ENCODE data around the gene TDO2.

Gene TDO2

DNA sequence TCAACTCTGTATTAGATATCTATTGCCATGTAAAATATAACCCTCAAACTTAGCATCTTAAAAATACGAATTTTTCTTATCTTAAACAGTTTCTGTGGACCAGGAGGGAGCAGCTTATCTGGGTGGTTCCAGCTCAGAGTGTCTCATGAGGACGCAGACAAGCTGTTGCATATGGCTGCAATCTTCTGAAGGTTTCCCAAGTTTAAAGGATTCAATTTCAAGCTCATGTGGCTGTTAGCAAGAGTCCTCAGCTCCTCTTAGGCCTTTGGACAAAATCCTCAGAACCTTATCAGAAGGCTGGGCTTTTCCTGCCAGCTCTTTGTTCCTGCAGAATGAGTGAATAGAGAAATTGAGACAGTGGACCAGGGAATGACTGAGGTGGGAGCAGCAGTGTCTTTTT lies 53.0 kb downstream of the TDO2 start:
- TF ChIP-seq, protein P1, sequence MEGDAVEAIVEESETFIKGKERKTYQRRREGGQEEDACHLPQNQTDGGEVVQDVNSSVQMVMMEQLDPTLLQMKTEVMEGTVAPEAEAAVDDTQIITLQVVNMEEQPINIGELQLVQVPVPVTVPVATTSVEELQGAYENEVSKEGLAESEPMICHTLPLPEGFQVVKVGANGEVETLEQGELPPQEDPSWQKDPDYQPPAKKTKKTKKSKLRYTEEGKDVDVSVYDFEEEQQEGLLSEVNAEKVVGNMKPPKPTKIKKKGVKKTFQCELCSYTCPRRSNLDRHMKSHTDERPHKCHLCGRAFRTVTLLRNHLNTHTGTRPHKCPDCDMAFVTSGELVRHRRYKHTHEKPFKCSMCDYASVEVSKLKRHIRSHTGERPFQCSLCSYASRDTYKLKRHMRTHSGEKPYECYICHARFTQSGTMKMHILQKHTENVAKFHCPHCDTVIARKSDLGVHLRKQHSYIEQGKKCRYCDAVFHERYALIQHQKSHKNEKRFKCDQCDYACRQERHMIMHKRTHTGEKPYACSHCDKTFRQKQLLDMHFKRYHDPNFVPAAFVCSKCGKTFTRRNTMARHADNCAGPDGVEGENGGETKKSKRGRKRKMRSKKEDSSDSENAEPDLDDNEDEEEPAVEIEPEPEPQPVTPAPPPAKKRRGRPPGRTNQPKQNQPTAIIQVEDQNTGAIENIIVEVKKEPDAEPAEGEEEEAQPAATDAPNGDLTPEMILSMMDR (IDR thresholded peaks at IDR 0.05) = no peak

DNA sequence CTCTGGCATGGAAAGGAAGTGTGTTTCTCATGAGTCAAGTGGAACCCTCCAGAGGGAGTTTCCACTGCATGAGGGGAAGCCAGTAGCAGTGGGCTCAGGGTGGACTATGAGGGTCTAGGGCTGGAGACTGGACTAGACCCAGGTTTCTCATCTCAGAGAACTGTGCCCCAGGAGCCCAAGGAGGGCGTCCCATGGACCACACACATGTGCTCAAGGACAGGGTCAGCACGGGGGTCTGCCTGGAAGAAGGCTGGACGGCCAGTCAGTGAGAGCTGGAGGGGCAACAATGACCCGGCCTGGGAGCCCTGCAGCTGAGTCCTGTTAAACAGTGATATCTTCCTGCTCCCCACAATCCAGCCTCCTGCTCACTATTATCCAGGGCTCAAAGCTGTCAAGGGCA lies 55.9 kb downstream of the TDO2 start:
- TF ChIP-seq, protein P1 (IDR thresholded peaks at IDR 0.05) = no peak

DNA sequence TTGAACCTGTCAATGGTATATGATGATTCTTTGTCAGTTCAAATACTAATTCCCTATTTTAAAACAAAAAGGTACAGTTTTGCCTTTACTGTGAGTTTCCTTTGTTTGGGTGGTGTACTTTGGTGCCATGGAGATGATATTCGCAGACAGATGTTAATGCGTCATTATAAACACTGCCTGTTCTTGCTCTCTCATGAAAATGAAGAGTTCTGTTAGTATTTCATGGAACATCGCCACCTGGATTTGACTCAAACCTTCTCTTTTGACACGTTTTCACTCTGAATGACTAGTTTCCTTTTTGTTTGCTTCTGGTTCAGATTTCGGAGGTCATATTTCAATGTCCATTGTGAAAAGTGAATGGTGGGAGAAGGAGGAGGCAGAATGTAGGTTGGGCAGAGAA lies 57.0 kb downstream of the TDO2 start:
- TF ChIP-seq, protein P1 (IDR thresholded peaks at IDR 0.05) = no peak

DNA sequence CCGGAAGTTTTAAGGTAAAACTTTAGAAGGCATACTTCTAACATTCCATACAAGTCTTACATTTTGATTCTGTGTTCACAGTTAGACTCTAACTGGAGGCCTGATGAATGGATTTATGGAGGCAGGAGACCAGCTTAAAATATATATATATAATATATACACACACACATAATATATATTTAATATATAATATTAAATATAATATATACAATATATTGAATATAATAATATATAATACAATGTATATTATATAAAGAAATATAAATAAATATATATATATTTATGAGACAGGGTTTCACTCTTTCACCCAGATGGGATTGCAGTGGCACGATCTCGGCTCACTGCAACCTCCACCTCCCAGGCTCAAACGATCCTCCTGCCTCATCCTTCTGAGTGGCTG lies 58.1 kb downstream of the TDO2 start:
- TF ChIP-seq, protein P1 (IDR thresholded peaks at IDR 0.05) = no peak

DNA sequence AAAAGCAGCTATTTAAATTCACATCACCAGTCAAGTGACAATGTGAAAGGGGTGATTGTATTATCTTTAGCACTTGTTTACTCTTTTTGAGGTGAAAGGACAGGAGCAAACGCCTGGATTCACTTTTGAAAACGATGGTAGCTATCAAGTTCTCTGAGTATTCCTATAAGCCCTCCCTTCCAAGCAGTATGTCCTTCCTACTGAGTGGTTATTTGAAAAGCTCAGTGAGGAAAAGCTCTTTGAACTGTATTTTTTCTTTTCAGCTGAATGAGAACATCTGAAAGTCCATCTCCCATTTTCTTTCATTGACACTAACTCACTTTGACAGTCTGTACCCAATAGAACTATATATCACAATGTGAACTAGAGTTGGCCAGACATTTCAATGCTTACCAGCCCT lies 59.3 kb downstream of the TDO2 start:
- TF ChIP-seq, protein P1 (IDR thresholded peaks at IDR 0.05) = no peak

DNA sequence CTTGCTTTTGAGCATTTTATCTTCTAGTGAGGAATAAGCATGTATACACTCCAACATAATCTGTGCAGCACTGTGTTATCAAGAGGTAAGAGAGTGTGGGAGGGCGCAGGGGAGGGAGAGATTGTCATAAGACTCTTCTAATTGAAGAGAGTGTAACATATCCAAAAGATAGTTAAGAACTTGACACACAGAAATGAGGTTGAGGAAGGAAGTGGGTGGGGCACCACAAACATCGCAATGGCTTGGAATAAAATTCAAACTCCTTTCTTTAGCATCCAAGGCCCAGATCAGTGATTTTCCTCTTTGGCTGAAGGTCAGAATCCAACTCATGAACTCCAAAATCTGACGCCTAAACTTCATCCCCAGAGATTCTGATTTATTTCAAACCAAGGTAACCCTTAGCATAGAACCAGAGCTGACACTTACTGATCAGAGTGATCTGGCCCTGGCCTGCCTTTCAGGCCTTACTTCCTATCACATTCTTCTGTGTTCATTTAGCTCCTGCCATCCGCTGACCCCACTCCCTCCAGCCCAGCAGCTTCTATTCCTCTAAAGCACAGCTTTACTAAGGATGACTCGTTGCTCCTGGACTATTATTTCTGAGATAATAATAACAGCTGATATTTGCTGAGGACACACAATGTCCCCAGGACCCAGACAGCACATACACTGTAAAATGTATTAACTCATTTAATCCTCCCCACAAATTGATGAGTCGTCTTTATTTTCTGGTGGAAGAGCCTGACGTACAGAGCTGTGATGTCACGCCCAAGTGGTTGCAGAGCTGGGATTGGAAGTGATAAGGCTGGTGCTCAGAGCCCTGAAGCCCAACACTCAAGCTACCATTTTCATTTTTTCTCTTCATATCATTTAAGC lies 60.8 kb downstream of the TDO2 start:
- TF ChIP-seq, protein P1 (IDR thresholded peaks at IDR 0.05) = no peak

DNA sequence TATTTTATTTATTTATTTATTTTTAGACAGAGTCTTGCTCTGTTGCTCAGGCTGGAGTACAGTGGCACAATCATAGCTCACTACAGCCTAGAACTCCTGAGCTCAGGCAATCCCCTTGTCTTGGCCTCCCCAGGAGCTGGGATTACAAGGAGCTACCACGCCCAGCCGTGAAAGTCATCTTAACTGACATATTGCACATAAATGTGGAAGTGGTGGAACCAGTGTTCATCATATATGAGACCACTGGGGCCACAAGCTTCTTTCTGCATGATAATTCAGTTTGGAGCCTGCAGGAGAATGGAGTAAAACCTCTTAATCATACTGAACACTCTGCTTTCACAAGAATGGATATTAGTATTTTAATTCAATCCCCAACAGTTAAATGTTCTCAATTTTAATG lies 62.7 kb downstream of the TDO2 start:
- TF ChIP-seq, protein P1 (IDR thresholded peaks at IDR 0.05) = no peak
